SK-N-SH (cell line): Measurements from ENCODE around the gene DCP2. TPM values are rescaled to one million over a fixed set of nuclear protein-coding genes. Genes with fewer than 3 reads are reported as not detected.

ENCODE experiments used
- CTCF ChIA-PET: fragments of 300-600, 350-600 bp; formaldehyde crosslinking; extraction: SDS; loops from one replicate; lab custom pipeline; 2021; lab: Yijun Ruan, JAX
- POLR2A ChIA-PET: fragments of 350-600 bp; sonication (Branson Sonifier 250); formaldehyde crosslinking; extraction: SDS; loops from one replicate; lab custom pipeline; 2020; ENCODE audit warnings: antibody characterized with exemption, inconsistent platforms; lab: Yijun Ruan, JAX
- DNase-seq: peaks from one replicate; pipeline ENCODE4 v3.0.0; 2012
- H2AFZ ChIP-seq: fragments of 200-600 bp; sonication (generic); 2 replicates; pipeline ENCODE4 v1.8.1; 2016; ENCODE audit warnings: antibody characterized with exemption, mild to moderate bottlenecking, low read depth
- H3F3A ChIP-seq: fragments of 200-600 bp; sonication (generic); replicated peaks from 2 replicates; pipeline ENCODE3; 2016; ENCODE audit warnings: antibody characterized with exemption, mild to moderate bottlenecking; ENCODE audit not compliant: insufficient read depth
- H3K27ac ChIP-seq, 2 experiments: fragments of 200-500 bp in 1 of 2; fragments of 200-600 bp in 1 of 2; sonication (Bioruptor generic) in 1 of 2; sonication (generic), shearing (Covaris generic) in 1 of 2; 2 replicates each; pipeline versions ENCODE4 v1.5.1 to v1.6.1; 2014 to 2016; ENCODE audit warnings: low read depth in 2 of 2, inconsistent platforms in 1 of 2, low read length in 1 of 2, mild to moderate bottlenecking in 1 of 2, mixed read lengths in 1 of 2
- H3K27me3 ChIP-seq: fragments of 200-600 bp; sonication (generic), shearing (Covaris generic); 2 replicates; pipeline ENCODE4 v1.6.1; 2016; ENCODE audit warnings: mixed run types; ENCODE audit not compliant: insufficient read depth
- H3K36me3 ChIP-seq, 2 experiments: fragments of 200-500 bp in 1 of 2; fragments of 200-600 bp in 1 of 2; sonication (Bioruptor generic) in 1 of 2; sonication (generic) in 1 of 2; replicated peaks in 1 of 2; 2 replicates each; pipeline versions ENCODE3 to v1.5.1; 2014 to 2016; ENCODE audit warnings: low read length in 1 of 2, mild to moderate bottlenecking in 1 of 2; ENCODE audit not compliant: insufficient read depth in 2 of 2, control insufficient read depth in 1 of 2
- H3K4me1 ChIP-seq, 2 experiments: fragments of 200-500 bp in 1 of 2; fragments of 200-600 bp in 1 of 2; sonication (Bioruptor generic) in 1 of 2; sonication (generic), shearing (Covaris generic) in 1 of 2; 2 replicates each; pipeline versions ENCODE4 v1.5.1 to v1.6.1; 2014 to 2016; ENCODE audit warnings: low read depth in 1 of 2, low read length in 1 of 2, mixed run types in 1 of 2; ENCODE audit not compliant: insufficient read depth in 2 of 2, control insufficient read depth in 1 of 2
- H3K4me2 ChIP-seq: fragments of 200-600 bp; sonication (generic), shearing (Covaris generic); 2 replicates; pipeline ENCODE4 v1.6.1; 2017; ENCODE audit warnings: mixed run types
- H3K4me3 ChIP-seq, 2 experiments: fragments of 200-500 bp in 1 of 2; fragments of 200-600 bp in 1 of 2; sonication (Bioruptor generic) in 1 of 2; sonication (generic), shearing (Covaris generic) in 1 of 2; 2 replicates each; pipeline versions ENCODE4 v1.5.1 to v1.8.1; 2014 to 2016; ENCODE audit warnings: low read depth in 2 of 2, inconsistent platforms in 1 of 2, low read length in 1 of 2, mild to moderate bottlenecking in 1 of 2, mixed read lengths in 1 of 2, moderate library complexity in 1 of 2
- H3K79me2 ChIP-seq: fragments of 200-600 bp; sonication (generic); 2 replicates; pipeline ENCODE4 v1.8.1; 2017; ENCODE audit warnings: mild to moderate bottlenecking; ENCODE audit not compliant: insufficient read depth
- H3K9ac ChIP-seq: fragments of 200-600 bp; sonication (generic); 2 replicates; pipeline ENCODE4 v1.6.1; 2017; ENCODE audit warnings: mixed run types
- H3K9me2 ChIP-seq: fragments of 200-600 bp; sonication (generic); 2 replicates; pipeline ENCODE4 v1.6.1; 2017; ENCODE audit warnings: mixed run types
- H3K9me3 ChIP-seq: fragments of 200-600 bp; sonication (generic); 2 replicates; pipeline ENCODE4 v1.6.1; 2017; ENCODE audit warnings: mixed run types, mild to moderate bottlenecking, moderate library complexity
- H4K20me1 ChIP-seq: fragments of 200-600 bp; sonication (generic); 2 replicates; pipeline ENCODE4 v1.6.1; 2017; ENCODE audit warnings: mild to moderate bottlenecking, mixed run types; ENCODE audit not compliant: insufficient read depth
- CHD2 ChIP-seq: fragments of 150-350 bp; IDR thresholded peaks from 2 replicates; pipeline ENCODE4 v1.6.1; 2018; ENCODE audit warnings: low read length; ENCODE audit not compliant: partially characterized antibody
- ELF1 ChIP-seq: IDR thresholded peaks from 2 replicates; pipeline ENCODE4 v1.4.0; 2012
- EZH2phosphoT487 ChIP-seq: fragments of 200-600 bp; sonication (generic); IDR thresholded peaks from 2 replicates; pipeline ENCODE4 v1.6.1; 2017; ENCODE audit warnings: low read depth, mixed run types, mild to moderate bottlenecking, antibody characterized with exemption, moderate library complexity, borderline replicate concordance
- GATA2 ChIP-seq: sonication (generic); formaldehyde crosslinking; IDR thresholded peaks from 2 replicates; pipeline ENCODE4 v1.5.0; 2020; ENCODE audit warnings: mild to moderate bottlenecking, missing genetic modification reagents
- MEF2A ChIP-seq: IDR thresholded peaks from 2 replicates; pipeline ENCODE4 v1.4.0; 2012; ENCODE audit warnings: low read depth, borderline replicate concordance
- NRF1 ChIP-seq: IDR thresholded peaks from 2 replicates; pipeline ENCODE4 v1.6.1; 2012; ENCODE audit warnings: low read depth, mild to moderate bottlenecking, low read length
- RAD21 ChIP-seq: IDR thresholded peaks from 2 replicates; pipeline ENCODE4 v1.6.1; 2012; ENCODE audit warnings: mild to moderate bottlenecking, low read length
- RCOR1 ChIP-seq: fragments of 150-350 bp; IDR thresholded peaks from 2 replicates; pipeline ENCODE4 v1.6.1; 2017; ENCODE audit warnings: antibody characterized with exemption, low read length
- RFX5 ChIP-seq: IDR thresholded peaks from 2 replicates; pipeline ENCODE4 v1.6.1; 2012; ENCODE audit warnings: mild to moderate bottlenecking, improper control_type of control experiment, low read length
- RXRA ChIP-seq: IDR thresholded peaks from 2 replicates; pipeline ENCODE4 v1.4.0; 2012; ENCODE audit warnings: low read depth, mild to moderate bottlenecking, borderline replicate concordance
- SMC3 ChIP-seq: IDR thresholded peaks from 2 replicates; pipeline ENCODE4 v1.6.1; 2012; ENCODE audit warnings: low read depth, low read length, improper control_type of control experiment
- TAF1 ChIP-seq: IDR thresholded peaks from 2 replicates; pipeline ENCODE4 v1.6.1; 2012; ENCODE audit warnings: low read depth, mild to moderate bottlenecking, low read length, moderate library complexity, borderline replicate concordance
- TCF12 ChIP-seq: IDR thresholded peaks from 2 replicates; pipeline ENCODE4 v1.4.0; 2012
- TEAD4 ChIP-seq: IDR thresholded peaks from 2 replicates; pipeline ENCODE4 v1.4.0; 2012; ENCODE audit warnings: mild to moderate bottlenecking, borderline replicate concordance; ENCODE audit not compliant: insufficient read depth
- YY1 ChIP-seq: IDR thresholded peaks from 2 replicates; pipeline ENCODE4 v1.4.0; 2012; ENCODE audit warnings: low read depth, mild to moderate bottlenecking
- WGBS: methylation state at CpG from one replicate; pipeline ENCODE4 v1.1.6; 2017; ENCODE audit warnings: low lambda C conversion rate; 5-methylcytosine and 5-hydroxymethylcytosine counted together
- polyA plus RNA-seq, 3 experiments: library from polyadenylated mRNA; depleted of rRNA; stranded (reverse); fragments of >200 nt; gene quantifications; 2 replicates each; pipeline ENCODE4 v1.2.3, GENCODE V29; 2012
- TF ChIP-seq, protein P1 (sequence below): fragments of 200-600 bp; sonication (generic); IDR thresholded peaks from 2 replicates; pipeline ENCODE4 v1.6.1; 2017; ENCODE audit warnings: antibody characterized with exemption, mild to moderate bottlenecking, moderate library complexity
- TF ChIP-seq, protein P2 (sequence below): IDR thresholded peaks from 2 replicates; pipeline ENCODE4 v1.6.1; 2012; ENCODE audit warnings: mild to moderate bottlenecking, low read depth, low read length, moderate library complexity
- TF ChIP-seq, protein P3 (sequence below): IDR thresholded peaks from 2 replicates; pipeline ENCODE4; 2012

The DCP2 gene
- polyA plus RNA-seq, 1 of the 3 experiments (the other 2 are of a cell fraction) = 6.0 TPM

- TF ChIP-seq, protein P1, sequence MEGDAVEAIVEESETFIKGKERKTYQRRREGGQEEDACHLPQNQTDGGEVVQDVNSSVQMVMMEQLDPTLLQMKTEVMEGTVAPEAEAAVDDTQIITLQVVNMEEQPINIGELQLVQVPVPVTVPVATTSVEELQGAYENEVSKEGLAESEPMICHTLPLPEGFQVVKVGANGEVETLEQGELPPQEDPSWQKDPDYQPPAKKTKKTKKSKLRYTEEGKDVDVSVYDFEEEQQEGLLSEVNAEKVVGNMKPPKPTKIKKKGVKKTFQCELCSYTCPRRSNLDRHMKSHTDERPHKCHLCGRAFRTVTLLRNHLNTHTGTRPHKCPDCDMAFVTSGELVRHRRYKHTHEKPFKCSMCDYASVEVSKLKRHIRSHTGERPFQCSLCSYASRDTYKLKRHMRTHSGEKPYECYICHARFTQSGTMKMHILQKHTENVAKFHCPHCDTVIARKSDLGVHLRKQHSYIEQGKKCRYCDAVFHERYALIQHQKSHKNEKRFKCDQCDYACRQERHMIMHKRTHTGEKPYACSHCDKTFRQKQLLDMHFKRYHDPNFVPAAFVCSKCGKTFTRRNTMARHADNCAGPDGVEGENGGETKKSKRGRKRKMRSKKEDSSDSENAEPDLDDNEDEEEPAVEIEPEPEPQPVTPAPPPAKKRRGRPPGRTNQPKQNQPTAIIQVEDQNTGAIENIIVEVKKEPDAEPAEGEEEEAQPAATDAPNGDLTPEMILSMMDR = no peak
- TF ChIP-seq RAD21 (peak; percentile 29), ELF1 (no peak), YY1 (no peak), SMC3 (no peak), MEF2A (no peak)
- TF ChIP-seq, protein P2, sequence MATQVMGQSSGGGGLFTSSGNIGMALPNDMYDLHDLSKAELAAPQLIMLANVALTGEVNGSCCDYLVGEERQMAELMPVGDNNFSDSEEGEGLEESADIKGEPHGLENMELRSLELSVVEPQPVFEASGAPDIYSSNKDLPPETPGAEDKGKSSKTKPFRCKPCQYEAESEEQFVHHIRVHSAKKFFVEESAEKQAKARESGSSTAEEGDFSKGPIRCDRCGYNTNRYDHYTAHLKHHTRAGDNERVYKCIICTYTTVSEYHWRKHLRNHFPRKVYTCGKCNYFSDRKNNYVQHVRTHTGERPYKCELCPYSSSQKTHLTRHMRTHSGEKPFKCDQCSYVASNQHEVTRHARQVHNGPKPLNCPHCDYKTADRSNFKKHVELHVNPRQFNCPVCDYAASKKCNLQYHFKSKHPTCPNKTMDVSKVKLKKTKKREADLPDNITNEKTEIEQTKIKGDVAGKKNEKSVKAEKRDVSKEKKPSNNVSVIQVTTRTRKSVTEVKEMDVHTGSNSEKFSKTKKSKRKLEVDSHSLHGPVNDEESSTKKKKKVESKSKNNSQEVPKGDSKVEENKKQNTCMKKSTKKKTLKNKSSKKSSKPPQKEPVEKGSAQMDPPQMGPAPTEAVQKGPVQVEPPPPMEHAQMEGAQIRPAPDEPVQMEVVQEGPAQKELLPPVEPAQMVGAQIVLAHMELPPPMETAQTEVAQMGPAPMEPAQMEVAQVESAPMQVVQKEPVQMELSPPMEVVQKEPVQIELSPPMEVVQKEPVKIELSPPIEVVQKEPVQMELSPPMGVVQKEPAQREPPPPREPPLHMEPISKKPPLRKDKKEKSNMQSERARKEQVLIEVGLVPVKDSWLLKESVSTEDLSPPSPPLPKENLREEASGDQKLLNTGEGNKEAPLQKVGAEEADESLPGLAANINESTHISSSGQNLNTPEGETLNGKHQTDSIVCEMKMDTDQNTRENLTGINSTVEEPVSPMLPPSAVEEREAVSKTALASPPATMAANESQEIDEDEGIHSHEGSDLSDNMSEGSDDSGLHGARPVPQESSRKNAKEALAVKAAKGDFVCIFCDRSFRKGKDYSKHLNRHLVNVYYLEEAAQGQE = no peak
These were observed 82.8 kb downstream of the DCP2 start (continued) for GRCh38 chr5:113059232-113060040.

GRCh38 chr5:113060408-113061025 is 83.9 kb downstream of the DCP2 start:
- Histone ChIP-seq H3K79me2 (no peaks in the 10 kb centered on the region), H3K36me3 (no peaks in the 10 kb centered on the region), H3K27me3 (no peaks in the 10 kb centered on the region), H3K4me2 (no peak overlapping the region), H3K9me3 (no peaks in the 10 kb centered on the region), H3K4me3 (no peak overlapping the region), H4K20me1 (no peaks in the 10 kb centered on the region), H3K27ac (peak overlapping the region in 1 of 2 experiments; percentile 98; a peak in 2 of 4 replicates), H2AFZ (no peak overlapping the region), H3K4me1 (peaks cover 18 to 70% of the 10 kb centered on the region in 2 experiments), H3F3A (no peaks in the 10 kb centered on the region), H3K9me2 (no peaks in the 10 kb centered on the region), H3K9ac (no peak overlapping the region)
- POLR2A ChIA-PET = no interaction called here
- no peak for DNase-seq
- CTCF ChIA-PET = interaction anchor here (0.9 to 1.7 kb wide), 6 partner anchors 46 to 319 kb away, joined by 3 to 10 read pairs (median 4); no protein-coding TSS in a partner anchor
- WGBS = 90% methylated on average over 4 of the region's 4 CpGs
- TF ChIP-seq RCOR1 = no peak
- no peak for TF ChIP-seq MEF2A
- TF ChIP-seq TAF1 = no peak
- no peak for TF ChIP-seq TEAD4
- TF ChIP-seq NRF1 = no peak
- TF ChIP-seq, protein P3, sequence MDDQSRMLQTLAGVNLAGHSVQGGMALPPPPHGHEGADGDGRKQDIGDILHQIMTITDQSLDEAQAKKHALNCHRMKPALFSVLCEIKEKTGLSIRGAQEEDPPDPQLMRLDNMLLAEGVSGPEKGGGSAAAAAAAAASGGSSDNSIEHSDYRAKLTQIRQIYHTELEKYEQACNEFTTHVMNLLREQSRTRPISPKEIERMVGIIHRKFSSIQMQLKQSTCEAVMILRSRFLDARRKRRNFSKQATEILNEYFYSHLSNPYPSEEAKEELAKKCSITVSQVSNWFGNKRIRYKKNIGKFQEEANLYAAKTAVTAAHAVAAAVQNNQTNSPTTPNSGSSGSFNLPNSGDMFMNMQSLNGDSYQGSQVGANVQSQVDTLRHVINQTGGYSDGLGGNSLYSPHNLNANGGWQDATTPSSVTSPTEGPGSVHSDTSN = no peak
- TF ChIP-seq EZH2phosphoT487 = no peak
- no peak for TF ChIP-seq RFX5
- no peak for TF ChIP-seq GATA2 (CRISPR knock-in tag)
- no peak for TF ChIP-seq CHD2
- TF ChIP-seq SMC3 = no peak
- TF ChIP-seq TCF12 = no peak
- TF ChIP-seq, protein P1 = no peak
- no peak for TF ChIP-seq RXRA
